Astrocyte (in vitro differentiated cells and primary cell): ENCODE results near the gene HPS6. TPM values are rescaled to one million over a fixed set of nuclear protein-coding genes. Genes with fewer than 3 reads are reported as not detected.

Source experiments
- DNase-seq: peaks from one replicate; pipeline ENCODE4 v3.0.0-alpha.2; 2010; ENCODE audit warnings: low read depth
- FAIRE-seq: peaks from 2 replicates; lab custom pipeline; 2011; peaks lifted over from hg19 to GRCh38; lab: Jason Lieb, UNC
- H2AFZ ChIP-seq: 2 replicates; pipeline ENCODE4 v1.6.0; 2012; ENCODE audit warnings: low read depth, low read length, inconsistent platforms
- H3K27ac ChIP-seq: 2 replicates; pipeline ENCODE4 v1.5.1; 2011; ENCODE audit warnings: low read depth, low read length, inconsistent platforms
- H3K27me3 ChIP-seq: 2 replicates; pipeline ENCODE4 v1.6.0; 2011; ENCODE audit warnings: low read length, inconsistent platforms; ENCODE audit not compliant: insufficient read depth
- H3K36me3 ChIP-seq: 2 replicates; pipeline ENCODE4 v1.5.1; 2011; ENCODE audit warnings: low read length, inconsistent platforms; ENCODE audit not compliant: insufficient read depth
- H3K4me1 ChIP-seq: 2 replicates; pipeline ENCODE4 v1.5.1; 2011; ENCODE audit warnings: low read length, inconsistent platforms; ENCODE audit not compliant: insufficient read depth
- H3K4me2 ChIP-seq: 2 replicates; pipeline ENCODE4 v1.6.0; 2012; ENCODE audit warnings: low read length, inconsistent platforms
- H3K4me3 ChIP-seq: 2 replicates; pipeline ENCODE4 v1.5.1; 2011; ENCODE audit warnings: low read depth, mild to moderate bottlenecking, low read length, inconsistent platforms; ENCODE audit not compliant: insufficient read depth
- H3K79me2 ChIP-seq: 2 replicates; pipeline ENCODE4 v1.6.0; 2012; ENCODE audit warnings: mild to moderate bottlenecking, low read length, inconsistent platforms; ENCODE audit not compliant: insufficient read depth
- H3K9ac ChIP-seq: 2 replicates; pipeline ENCODE4 v1.6.0; 2012; ENCODE audit warnings: mild to moderate bottlenecking, low read length, inconsistent platforms
- H3K9me3 ChIP-seq: 2 replicates; pipeline ENCODE4 v1.5.1; 2012; ENCODE audit warnings: low read depth, mild to moderate bottlenecking, low read length, inconsistent platforms; ENCODE audit not compliant: insufficient read depth
- H4K20me1 ChIP-seq: 2 replicates; pipeline ENCODE4 v1.6.0; 2012; ENCODE audit warnings: low read length, inconsistent platforms; ENCODE audit not compliant: insufficient read depth
- H3K27ac Mint-ChIP-seq: one replicate; pipeline ENCODE4 v1.8.0; 2021; ENCODE audit warnings: mild to moderate bottlenecking, mixed read lengths; ENCODE audit not compliant: unreplicated experiment
- H3K27me3 Mint-ChIP-seq: one replicate; pipeline ENCODE4 v1.8.0; 2021; ENCODE audit warnings: low read depth, mixed read lengths; ENCODE audit not compliant: unreplicated experiment
- H3K36me3 Mint-ChIP-seq: one replicate; pipeline ENCODE4 v1.8.0; 2021; ENCODE audit warnings: low read depth, mixed read lengths; ENCODE audit not compliant: unreplicated experiment
- H3K4me1 Mint-ChIP-seq: one replicate; pipeline ENCODE4 v1.8.0; 2021; ENCODE audit warnings: low read depth, mixed read lengths; ENCODE audit not compliant: unreplicated experiment
- H3K4me3 Mint-ChIP-seq: one replicate; pipeline ENCODE4 v1.8.0; 2021; ENCODE audit warnings: mild to moderate bottlenecking, moderate library complexity, mixed read lengths; ENCODE audit not compliant: unreplicated experiment
- H3K9me3 Mint-ChIP-seq: one replicate; pipeline ENCODE4 v1.8.0; 2021; ENCODE audit warnings: mild to moderate bottlenecking, mixed read lengths; ENCODE audit not compliant: unreplicated experiment
- EZH2 ChIP-seq: IDR thresholded peaks from 2 replicates; pipeline ENCODE4 v1.6.1; 2012; ENCODE audit warnings: mild to moderate bottlenecking, low read length, inconsistent platforms; ENCODE audit not compliant: insufficient read depth
- total RNA-seq: library from RNA; stranded (reverse); gene quantifications from 2 replicates; pipeline ENCODE4 v1.2.1, GENCODE V29; 2021
- TF ChIP-seq, protein P1 (sequence below): IDR thresholded peaks from 2 replicates; pipeline ENCODE4 v1.5.1; 2011; ENCODE audit warnings: low read depth, mild to moderate bottlenecking, inconsistent platforms, low read length, moderate library complexity; ENCODE audit not compliant: insufficient read depth

Gene HPS6
- total RNA-seq, 1 donor from 2014 or later = 23.0 TPM

DNA sequence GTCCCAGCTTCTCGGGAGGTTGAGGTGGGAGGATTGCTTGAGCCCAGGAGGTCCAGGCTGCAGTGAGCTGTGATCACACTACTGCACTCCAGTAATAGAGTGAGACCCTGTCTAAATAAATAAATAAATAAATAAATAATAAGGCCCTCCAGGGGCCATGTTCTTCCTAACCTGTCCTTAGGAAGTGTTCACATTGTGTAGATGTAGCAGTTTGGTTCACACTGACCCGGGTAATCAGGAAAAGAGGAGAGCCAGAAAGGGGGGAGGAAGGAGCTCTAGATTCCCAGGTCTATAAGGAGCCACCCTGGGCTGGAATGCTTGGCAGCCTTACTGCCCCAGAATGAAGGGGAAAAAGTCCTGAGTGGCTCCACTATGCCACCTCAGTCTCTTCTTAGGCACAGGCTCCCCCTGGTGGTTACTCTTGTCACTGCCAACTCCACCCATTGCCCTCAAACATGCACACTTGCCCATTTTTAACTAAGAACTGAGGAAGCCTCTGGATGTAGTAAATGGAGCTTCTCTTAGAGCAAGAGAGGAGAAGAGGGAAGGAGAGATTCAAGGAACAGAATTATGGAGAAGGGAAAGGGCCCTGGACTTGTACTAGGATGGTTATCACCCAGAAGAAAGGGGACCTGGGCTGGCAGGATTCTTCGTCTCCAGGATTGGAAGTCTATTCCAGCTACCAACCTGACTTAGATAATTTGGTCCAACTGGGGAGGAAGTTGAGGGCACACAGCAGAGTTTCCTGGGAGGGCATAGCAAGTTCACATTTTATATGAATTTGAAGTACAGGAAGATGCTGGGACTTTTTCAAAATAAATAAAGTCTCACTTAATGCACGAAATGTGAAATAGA lies 7.8 kb downstream of the HPS6 start:
- Mint-ChIP-seq H3K36me3 (peaks cover 6% of the 10 kb centered on the region), H3K4me3 (no peak overlapping the region), H3K9me3 (no peaks in the 10 kb centered on the region), H3K27me3 (peaks cover 6% of the 10 kb centered on the region), H3K4me1 (peaks cover 2% of the 10 kb centered on the region), H3K27ac (peak overlapping the region; percentile 15)
- no peak overlapping the region for H3K4me2 ChIP-seq
- no peaks in the 10 kb centered on the region for H3K4me1 ChIP-seq
- H4K20me1 ChIP-seq = peaks cover 22% of the 10 kb centered on the region
- H3K9ac ChIP-seq = no peak overlapping the region
- no peak for FAIRE-seq
- peak; percentile 45 for DNase-seq
- TF ChIP-seq, protein P1, sequence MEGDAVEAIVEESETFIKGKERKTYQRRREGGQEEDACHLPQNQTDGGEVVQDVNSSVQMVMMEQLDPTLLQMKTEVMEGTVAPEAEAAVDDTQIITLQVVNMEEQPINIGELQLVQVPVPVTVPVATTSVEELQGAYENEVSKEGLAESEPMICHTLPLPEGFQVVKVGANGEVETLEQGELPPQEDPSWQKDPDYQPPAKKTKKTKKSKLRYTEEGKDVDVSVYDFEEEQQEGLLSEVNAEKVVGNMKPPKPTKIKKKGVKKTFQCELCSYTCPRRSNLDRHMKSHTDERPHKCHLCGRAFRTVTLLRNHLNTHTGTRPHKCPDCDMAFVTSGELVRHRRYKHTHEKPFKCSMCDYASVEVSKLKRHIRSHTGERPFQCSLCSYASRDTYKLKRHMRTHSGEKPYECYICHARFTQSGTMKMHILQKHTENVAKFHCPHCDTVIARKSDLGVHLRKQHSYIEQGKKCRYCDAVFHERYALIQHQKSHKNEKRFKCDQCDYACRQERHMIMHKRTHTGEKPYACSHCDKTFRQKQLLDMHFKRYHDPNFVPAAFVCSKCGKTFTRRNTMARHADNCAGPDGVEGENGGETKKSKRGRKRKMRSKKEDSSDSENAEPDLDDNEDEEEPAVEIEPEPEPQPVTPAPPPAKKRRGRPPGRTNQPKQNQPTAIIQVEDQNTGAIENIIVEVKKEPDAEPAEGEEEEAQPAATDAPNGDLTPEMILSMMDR = peak; percentile 97
- TF ChIP-seq EZH2 = no peak
- H3K27ac ChIP-seq = no peak overlapping the region
- peaks cover 4% of the 10 kb centered on the region for H3K36me3 ChIP-seq
- H3K79me2 ChIP-seq = peaks cover 17% of the 10 kb centered on the region
- no peak overlapping the region for H2AFZ ChIP-seq
- H3K4me3 ChIP-seq = no peak overlapping the region
- H3K27me3 ChIP-seq = no peaks in the 10 kb centered on the region
- H3K9me3 ChIP-seq = no peaks in the 10 kb centered on the region

DNA sequence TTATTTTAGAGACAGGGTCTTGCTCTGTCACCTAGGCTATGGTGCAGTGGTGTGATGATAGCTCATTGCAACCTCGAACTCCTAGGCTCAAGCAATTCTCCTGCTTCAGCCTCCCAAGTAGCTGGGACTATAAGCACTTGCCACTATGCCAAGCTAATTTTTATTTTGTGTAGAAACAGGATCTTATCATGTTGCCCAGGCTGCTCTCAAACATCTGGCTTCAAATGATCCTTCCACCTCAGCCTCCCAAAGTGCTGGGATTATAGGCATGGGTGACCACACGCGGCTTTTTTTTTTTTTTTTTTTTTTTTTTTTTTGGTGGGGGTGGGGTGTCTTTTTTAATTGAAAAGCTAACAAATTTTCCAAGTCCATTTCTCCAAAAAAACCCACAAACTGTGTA lies 18.4 kb downstream of the HPS6 start:
- H2AFZ ChIP-seq = no peak overlapping the region
- no peak overlapping the region for H3K27ac ChIP-seq
- H3K27ac Mint-ChIP-seq = no peak overlapping the region
- H3K36me3 ChIP-seq = no peaks in the 10 kb centered on the region
- no peak overlapping the region for H3K4me3 ChIP-seq
- H3K36me3 Mint-ChIP-seq = peaks cover 12% of the 10 kb centered on the region
- H3K27me3 ChIP-seq = no peaks in the 10 kb centered on the region
- no peaks in the 10 kb centered on the region for H3K79me2 ChIP-seq
- H3K4me3 Mint-ChIP-seq = no peak overlapping the region
- no peak overlapping the region for H3K4me2 ChIP-seq
- no peak for FAIRE-seq
- H4K20me1 ChIP-seq = no peaks in the 10 kb centered on the region
- H3K4me1 ChIP-seq = no peaks in the 10 kb centered on the region
- no peaks in the 10 kb centered on the region for H3K9me3 ChIP-seq
- TF ChIP-seq EZH2 = no peak
- TF ChIP-seq, protein P1 = no peak
- H3K4me1 Mint-ChIP-seq = no peaks in the 10 kb centered on the region
- no peaks in the 10 kb centered on the region for H3K9me3 Mint-ChIP-seq
- no peaks in the 10 kb centered on the region for H3K27me3 Mint-ChIP-seq
- no peak for DNase-seq
- no peak overlapping the region for H3K9ac ChIP-seq

DNA sequence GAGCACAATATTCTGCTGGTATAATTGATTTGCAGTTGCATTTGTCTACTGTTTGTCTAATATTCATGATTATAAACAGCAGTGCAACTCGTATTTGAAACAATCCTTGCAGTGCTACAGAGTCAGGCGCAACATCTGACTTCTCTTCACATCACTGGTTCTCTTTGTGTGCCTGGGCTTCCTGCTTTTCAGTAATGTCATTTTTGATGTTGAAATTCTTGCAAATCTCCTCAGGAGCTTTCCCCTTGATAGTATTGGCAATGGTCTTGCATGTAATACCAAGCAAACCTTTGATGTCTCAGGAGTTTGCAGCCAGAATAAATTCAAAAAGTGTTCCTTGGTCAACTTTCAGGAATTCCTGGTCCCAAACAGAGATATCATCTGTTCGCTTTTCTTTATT lies 20.2 kb downstream of the HPS6 start:
- no peak overlapping the region for H3K4me3 Mint-ChIP-seq
- no peak for DNase-seq
- no peak overlapping the region for H3K27ac Mint-ChIP-seq
- Histone ChIP-seq H3K4me3 (no peak overlapping the region), H3K9ac (no peak overlapping the region), H2AFZ (no peak overlapping the region), H3K79me2 (no peaks in the 10 kb centered on the region), H3K27ac (no peak overlapping the region), H3K4me2 (no peak overlapping the region), H3K9me3 (no peaks in the 10 kb centered on the region), H3K4me1 (no peaks in the 10 kb centered on the region), H3K27me3 (no peaks in the 10 kb centered on the region), H4K20me1 (no peaks in the 10 kb centered on the region), H3K36me3 (no peaks in the 10 kb centered on the region)
- no peak for TF ChIP-seq EZH2
- TF ChIP-seq, protein P1 = no peak
- H3K36me3 Mint-ChIP-seq = peaks cover 16% of the 10 kb centered on the region
- H3K4me1 Mint-ChIP-seq = no peaks in the 10 kb centered on the region
- H3K27me3 Mint-ChIP-seq = no peaks in the 10 kb centered on the region
- no peak for FAIRE-seq
- H3K9me3 Mint-ChIP-seq = no peaks in the 10 kb centered on the region
